Esophagus (tissue), 2 donors: ENCODE measurements around the gene RCAN2. TPM values are rescaled to one million over a fixed set of nuclear protein-coding genes. Genes with fewer than 3 reads are reported as not detected.
A peak's percentile ranks its signal among the peaks of the same experiment; 100 is the strongest.

ENCODE experiments used
- H3K27ac ChIP-seq, 2 donors: one replicate each; pipeline ENCODE4 v1.5.1; 2013; ENCODE audit warnings: low read depth in 2 of 2, mild to moderate bottlenecking in 2 of 2, inconsistent platforms in 1 of 2, low read length in 1 of 2, moderate library complexity in 1 of 2
- H3K27me3 ChIP-seq, 2 donors: one replicate each; pipeline ENCODE4 v1.6.1; 2013; ENCODE audit warnings: low read length in 2 of 2, control low read depth in 1 of 2, mild to moderate bottlenecking in 1 of 2; ENCODE audit not compliant: insufficient read depth in 2 of 2, control insufficient read depth in 1 of 2
- H3K36me3 ChIP-seq, 2 donors: one replicate each; pipeline ENCODE4 v1.6.1; 2013; ENCODE audit warnings: low read length in 1 of 2; ENCODE audit not compliant: control insufficient read depth in 2 of 2, insufficient read depth in 2 of 2
- H3K4me1 ChIP-seq, 2 donors: one replicate each; pipeline ENCODE4 v1.6.1; 2013; ENCODE audit warnings: low read length in 1 of 2; ENCODE audit not compliant: control insufficient read depth in 2 of 2, insufficient read depth in 2 of 2
- H3K4me3 ChIP-seq, 2 donors: one replicate each; pipeline ENCODE4 v1.5.1; 2013; ENCODE audit warnings: low read length in 2 of 2, mild to moderate bottlenecking in 2 of 2, low read depth in 1 of 2, moderate library complexity in 1 of 2
- H3K9me3 ChIP-seq, 2 donors: one replicate each; pipeline ENCODE4 v1.6.1; 2013; ENCODE audit warnings: mild to moderate bottlenecking in 2 of 2, low read depth in 1 of 2, low read length in 1 of 2, moderate library complexity in 1 of 2; ENCODE audit not compliant: control insufficient read depth in 2 of 2, insufficient read depth in 1 of 2
- WGBS, 2 donors: extraction: QIAGEN DNeasy Blood & Tissue Kit; methylation state at CpG; one replicate each; pipeline ENCODE4 v1.1.7; 2013; 5-methylcytosine and 5-hydroxymethylcytosine counted together
- polyA plus RNA-seq, 2 donors: library from polyadenylated mRNA; stranded (reverse); fragments of 200-250 nt; gene quantifications; one replicate each; pipeline ENCODE4 v1.2.3, GENCODE V29; 2013
- donor health status: healthy with polysubstance abuse.
- donor health status: Bipolar disorder and iron deficiency.

Gene RCAN2
- polyA plus RNA-seq, 2 donors, result 2.1 to 4.8 TPM

- no peaks in the 10 kb centered on the region for H3K4me1 ChIP-seq
- no peaks in the 10 kb centered on the region for H3K27me3 ChIP-seq
- no peak overlapping the region for H3K4me3 ChIP-seq
- H3K27ac ChIP-seq, result no peak overlapping the region
- 51 to 52% methylated on average over 4 of the region's 4 CpGs for WGBS, 2 donors
- no peaks in the 10 kb centered on the region for H3K9me3 ChIP-seq
- no peaks in the 10 kb centered on the region for H3K36me3 ChIP-seq
These were observed 269.9 kb downstream of the RCAN2 start for GRCh38 chr6:46221222-46221793.

GRCh38 chr6:46220352-46221221 lies 270.7 kb downstream of the RCAN2 start:
- Histone ChIP-seq H3K27ac (no peak overlapping the region), H3K27me3 (no peaks in the 10 kb centered on the region), H3K4me3 (no peak overlapping the region), H3K9me3 (no peaks in the 10 kb centered on the region), H3K4me1 (no peaks in the 10 kb centered on the region), H3K36me3 (no peaks in the 10 kb centered on the region)
- 56 to 64% methylated on average over 6 of the region's 6 CpGs for WGBS, 2 donors

- Histone ChIP-seq H3K9me3 (no peaks in the 10 kb centered on the region), H3K4me1 (no peaks in the 10 kb centered on the region), H3K27ac (no peak overlapping the region), H3K36me3 (no peaks in the 10 kb centered on the region), H3K4me3 (no peak overlapping the region), H3K27me3 (no peaks in the 10 kb centered on the region)
These were observed 271.6 kb downstream of the RCAN2 start for GRCh38 chr6:46219661-46220060.

DNA sequence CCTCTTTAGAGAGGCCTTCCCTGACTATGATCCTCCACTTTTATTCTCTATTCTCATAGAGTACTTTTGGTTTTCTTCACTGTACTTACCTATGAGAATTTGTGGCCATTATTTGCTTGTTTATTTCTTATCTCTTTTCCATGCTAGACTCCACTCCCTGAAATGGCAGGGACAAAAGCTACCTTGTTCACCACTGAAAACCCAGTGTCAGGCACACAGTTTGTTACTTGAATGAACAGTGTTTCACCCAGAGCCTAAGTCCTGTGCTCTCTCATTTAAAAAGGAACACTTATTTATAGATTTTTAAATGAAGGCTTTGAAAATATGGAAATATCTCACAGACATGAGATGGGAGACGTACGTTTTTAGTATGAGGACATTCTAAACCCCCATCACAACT lies 272.8 kb downstream of the RCAN2 start:
- Histone ChIP-seq H3K4me3 (no peak overlapping the region), H3K27ac (peak overlapping the region in 1 of 2 donors; percentile 43), H3K9me3 (no peaks in the 10 kb centered on the region), H3K36me3 (no peaks in the 10 kb centered on the region), H3K27me3 (no peaks in the 10 kb centered on the region), H3K4me1 (no peaks in the 10 kb centered on the region)
- WGBS, 2 donors, result 85 to 90% methylated on average over 2 of the region's 2 CpGs

DNA sequence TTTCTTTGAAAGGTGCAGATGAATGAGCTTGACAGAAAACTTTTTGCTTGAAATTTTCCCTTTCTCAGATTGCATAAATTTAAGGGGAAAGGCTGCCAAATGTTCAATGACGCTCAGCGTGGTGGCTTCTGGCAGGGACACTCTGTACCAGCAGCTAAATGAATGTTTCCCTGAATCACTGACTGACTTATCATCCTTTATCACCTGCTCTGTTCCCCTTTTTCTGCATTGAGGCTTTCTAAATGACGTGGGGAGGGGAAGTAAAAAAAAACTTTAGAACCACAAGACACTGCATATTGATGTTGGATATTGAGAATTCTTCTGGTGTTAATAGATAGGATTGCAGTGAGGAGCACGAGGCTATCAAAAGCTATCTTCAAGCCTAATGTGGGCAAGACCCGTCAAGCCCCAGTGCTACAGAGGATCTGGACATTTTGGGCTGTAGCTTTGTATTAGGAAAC lies 273.5 kb downstream of the RCAN2 start:
- H3K27ac ChIP-seq, result peak overlapping the region in 1 of 2 donors; percentile 43
- H3K27me3 ChIP-seq, result no peaks in the 10 kb centered on the region
- H3K4me3 ChIP-seq, result no peak overlapping the region
- H3K36me3 ChIP-seq, result no peaks in the 10 kb centered on the region
- H3K9me3 ChIP-seq, result no peaks in the 10 kb centered on the region
- no peaks in the 10 kb centered on the region for H3K4me1 ChIP-seq
- WGBS, 2 donors, result 58 to 61% methylated on average over 5 of the region's 5 CpGs

DNA sequence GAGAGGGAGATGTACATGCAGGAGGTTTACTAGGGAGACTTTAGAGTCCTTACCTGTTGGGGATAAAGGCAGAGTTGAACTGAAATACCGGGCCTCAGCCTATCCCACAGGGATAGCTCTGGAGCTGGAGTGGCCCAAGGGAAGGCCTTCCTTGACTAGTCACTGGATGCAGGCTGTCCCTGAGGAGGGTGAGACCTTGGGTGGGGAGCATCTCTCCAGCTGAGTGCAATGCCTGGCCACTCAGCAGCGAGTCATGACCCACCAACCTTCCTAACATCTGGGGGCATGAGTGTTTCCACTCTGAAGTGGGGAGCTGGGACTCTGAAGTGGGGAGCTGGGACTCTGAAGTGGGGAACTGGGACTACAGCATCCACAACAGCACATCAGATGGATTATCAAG lies 274.4 kb downstream of the RCAN2 start:
- no peaks in the 10 kb centered on the region for H3K36me3 ChIP-seq
- no peaks in the 10 kb centered on the region for H3K9me3 ChIP-seq
- H3K4me1 ChIP-seq, result no peaks in the 10 kb centered on the region
- no peaks in the 10 kb centered on the region for H3K27me3 ChIP-seq
- no peak overlapping the region for H3K27ac ChIP-seq
- WGBS, 2 donors, result 83 to 86% methylated on average over 2 of the region's 2 CpGs
- H3K4me3 ChIP-seq, result no peak overlapping the region

- 81 to 84% methylated on average over 4 of the region's 4 CpGs for WGBS, 2 donors
- no peak overlapping the region for H3K27ac ChIP-seq
- H3K4me1 ChIP-seq, result no peaks in the 10 kb centered on the region
- H3K4me3 ChIP-seq, result no peak overlapping the region
- H3K36me3 ChIP-seq, result no peaks in the 10 kb centered on the region
- H3K27me3 ChIP-seq, result no peaks in the 10 kb centered on the region
- no peaks in the 10 kb centered on the region for H3K9me3 ChIP-seq
These were observed 275.5 kb downstream of the RCAN2 start for GRCh38 chr6:46215777-46216176.

GRCh38 chr6:46215213-46215612 lies 276.0 kb downstream of the RCAN2 start:
- H3K4me1 ChIP-seq, result no peaks in the 10 kb centered on the region
- no peaks in the 10 kb centered on the region for H3K9me3 ChIP-seq
- H3K36me3 ChIP-seq, result no peaks in the 10 kb centered on the region
- no peak overlapping the region for H3K27ac ChIP-seq
- no peaks in the 10 kb centered on the region for H3K27me3 ChIP-seq
- H3K4me3 ChIP-seq, result no peak overlapping the region
- WGBS, 2 donors, result 79 to 82% methylated on average over 6 of the region's 6 CpGs

- H3K27ac ChIP-seq, result no peak overlapping the region
- no peak overlapping the region for H3K4me3 ChIP-seq
- no peaks in the 10 kb centered on the region for H3K27me3 ChIP-seq
- WGBS, 2 donors, result 95% methylated on average over 1 of the region's 1 CpG
- no peaks in the 10 kb centered on the region for H3K36me3 ChIP-seq
- H3K4me1 ChIP-seq, result no peaks in the 10 kb centered on the region
- no peaks in the 10 kb centered on the region for H3K9me3 ChIP-seq
These were observed 279.3 kb downstream of the RCAN2 start for GRCh38 chr6:46211917-46212316.

DNA sequence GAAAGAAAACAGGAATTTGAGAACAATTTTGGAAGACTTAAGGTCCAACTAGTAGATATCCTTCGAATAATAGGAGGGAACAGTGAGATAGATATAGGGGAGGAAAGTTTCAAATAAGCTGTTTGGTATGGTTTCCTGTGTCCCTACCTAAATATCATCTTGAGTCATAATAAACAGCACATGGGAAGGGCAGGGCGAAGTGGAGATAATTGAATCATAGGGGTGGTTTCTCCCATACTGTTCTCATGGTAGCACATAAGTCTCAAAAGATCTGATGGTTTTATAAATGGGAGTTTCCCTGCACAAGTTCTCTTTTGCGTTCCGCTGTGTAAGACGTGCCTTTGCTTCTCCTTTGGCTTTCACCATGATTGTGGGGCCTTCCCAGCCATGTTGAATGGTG lies 281.0 kb downstream of the RCAN2 start:
- 83 to 88% methylated on average over 5 of the region's 5 CpGs for WGBS, 2 donors

More for the DNA sequence above, 281.0 kb downstream of the RCAN2 start:
- no peaks in the 10 kb centered on the region for H3K9me3 ChIP-seq
- no peaks in the 10 kb centered on the region for H3K27me3 ChIP-seq
- H3K36me3 ChIP-seq, result no peaks in the 10 kb centered on the region
- no peaks in the 10 kb centered on the region for H3K4me1 ChIP-seq
- no peak overlapping the region for H3K4me3 ChIP-seq
- H3K27ac ChIP-seq, result no peak overlapping the region
